H1 (cell line): Measurements from ENCODE around the gene WNT9A. TPM values are rescaled to one million over a fixed set of nuclear protein-coding genes. Genes with fewer than 3 reads are reported as not detected.

Experiments
- CTCF ChIA-PET: fragments of 300-600 bp; sonication (Branson Sonifier 250); formaldehyde crosslinking; loops from one replicate; lab custom pipeline; 2021; ENCODE audit not compliant: partially characterized antibody; lab: Charles Lee
- POLR2A ChIA-PET: fragments of 300-600 bp; sonication (Branson Sonifier 250); formaldehyde crosslinking; loops from one replicate; lab custom pipeline; 2021; ENCODE audit warnings: inconsistent platforms; ENCODE audit not compliant: partially characterized antibody; lab: Charles Lee
- DNase-seq, 2 experiments: peaks; one replicate each; pipeline versions ENCODE4 v3.0.0 to v3.0.0-alpha.2; 2010 to 2022; ENCODE audit warnings: low spot score in 2 of 2, low read depth in 1 of 2, mixed read lengths in 1 of 2
- FAIRE-seq: peaks from 2 replicates; lab custom pipeline; 2011; peaks lifted over from hg19 to GRCh38; lab: Jason Lieb, UNC
- H2AFZ ChIP-seq: 2 replicates; pipeline ENCODE4 v1.8.1; 2012; ENCODE audit warnings: low read length, inconsistent platforms
- H2AK5ac ChIP-seq: 2 replicates; pipeline ENCODE4 v1.6.1; 2013; ENCODE audit warnings: low read depth, low read length
- H2BK120ac ChIP-seq: replicated peaks from 2 replicates; pipeline ENCODE3; 2013; ENCODE audit warnings: low read depth, low read length, inconsistent platforms
- H2BK12ac ChIP-seq: 2 replicates; pipeline ENCODE4 v1.6.1; 2013; ENCODE audit warnings: low read depth, low read length
- H2BK15ac ChIP-seq: 2 replicates; pipeline ENCODE4 v1.6.1; 2013; ENCODE audit warnings: low read length
- H2BK20ac ChIP-seq: 2 replicates; pipeline ENCODE4 v1.6.1; 2013; ENCODE audit warnings: low read length
- H2BK5ac ChIP-seq: 2 replicates; pipeline ENCODE4 v1.6.1; 2013; ENCODE audit warnings: low read depth, low read length
- H3K14ac ChIP-seq: 2 replicates; pipeline ENCODE4 v1.6.1; 2013; ENCODE audit warnings: inconsistent platforms; ENCODE audit not compliant: insufficient read length
- H3K18ac ChIP-seq: 2 replicates; pipeline ENCODE4 v1.6.1; 2013; ENCODE audit warnings: low read length; ENCODE audit errors: extremely low read depth
- H3K23ac ChIP-seq: 2 replicates; pipeline ENCODE4 v1.6.1; 2013; ENCODE audit warnings: inconsistent platforms; ENCODE audit not compliant: insufficient read length
- H3K23me2 ChIP-seq: 2 replicates; pipeline ENCODE4 v1.6.1; 2013; ENCODE audit warnings: low read depth, low read length
- H3K27ac ChIP-seq: 2 replicates; pipeline ENCODE4 v1.6.1; 2011; ENCODE audit warnings: low read depth, low read length, inconsistent platforms
- H3K27me3 ChIP-seq, 4 experiments: replicated peaks in 1 of 4; 1 replicate in 1 of 4; 2 replicates in 3 of 4; pipeline versions ENCODE4 v1.6.1 to v1.8.1; 2011 to 2013; ENCODE audit warnings: low read length in 3 of 4, mild to moderate bottlenecking in 3 of 4, inconsistent platforms in 2 of 4, mixed read lengths in 2 of 4, moderate library complexity in 1 of 4; ENCODE audit not compliant: control insufficient read depth in 3 of 4, insufficient read depth in 3 of 4; ENCODE audit errors: extremely low read depth in 1 of 4
- H3K36me3 ChIP-seq, 4 experiments: 2 replicates each; pipeline versions ENCODE4 v1.6.1 to v1.8.1; 2011 to 2013; ENCODE audit warnings: mild to moderate bottlenecking in 4 of 4, low read length in 3 of 4, moderate library complexity in 2 of 4, control low read depth in 1 of 4, inconsistent platforms in 1 of 4; ENCODE audit not compliant: insufficient read depth in 4 of 4, control insufficient read depth in 2 of 4
- H3K4ac ChIP-seq: replicated peaks from 2 replicates; pipeline ENCODE3; 2013; ENCODE audit warnings: low read length, low read depth, mixed read lengths, inconsistent platforms; ENCODE audit not compliant: insufficient read length
- H3K4me1 ChIP-seq, 4 experiments: replicated peaks in 1 of 4; 1 replicate in 1 of 4; 2 replicates in 3 of 4; pipeline versions ENCODE4 v1.6.1 to v1.8.1; 2011 to 2013; ENCODE audit warnings: low read length in 3 of 4, inconsistent platforms in 2 of 4, mixed read lengths in 1 of 4; ENCODE audit not compliant: insufficient read depth in 4 of 4, control insufficient read depth in 3 of 4
- H3K4me2 ChIP-seq, 2 experiments: 2 replicates each; pipeline versions ENCODE4 v1.6.1 to v1.8.1; 2011 to 2013; ENCODE audit warnings: low read depth in 2 of 2, low read length in 2 of 2, control low read depth in 1 of 2, inconsistent platforms in 1 of 2, mild to moderate bottlenecking in 1 of 2; ENCODE audit not compliant: insufficient read depth in 1 of 2
- H3K4me3 ChIP-seq, 4 experiments: fragments of 200-600, 300-600 bp in 1 of 4; sonication (generic), shearing (Covaris generic), sonication (Bioruptor Twin) in 1 of 4; 2 replicates each; pipeline versions ENCODE4 v1.5.1 to v1.8.1; 2011 to 2016; ENCODE audit warnings: low read length in 4 of 4, low read depth in 3 of 4, control low read depth in 2 of 4, inconsistent platforms in 2 of 4, mild to moderate bottlenecking in 2 of 4, mixed read lengths in 1 of 4, moderate library complexity in 1 of 4; ENCODE audit not compliant: insufficient read depth in 2 of 4; ENCODE audit errors: extremely low read depth in 1 of 4
- H3K56ac ChIP-seq: replicated peaks from 2 replicates; pipeline ENCODE3; 2013; ENCODE audit warnings: low read depth, mild to moderate bottlenecking, mixed read lengths, low read length, inconsistent platforms; ENCODE audit not compliant: insufficient read length
- H3K79me1 ChIP-seq: 2 replicates; pipeline ENCODE4 v1.6.1; 2013; ENCODE audit warnings: low read depth, low read length, control low read depth
- H3K79me2 ChIP-seq, 2 experiments: 2 replicates each; pipeline versions ENCODE4 v1.6.1 to v1.8.1; 2012 to 2013; ENCODE audit warnings: low read length in 2 of 2, mild to moderate bottlenecking in 2 of 2, inconsistent platforms in 1 of 2; ENCODE audit not compliant: insufficient read depth in 2 of 2, control insufficient read depth in 1 of 2
- H3K9ac ChIP-seq, 4 experiments: replicated peaks in 1 of 4; 1 replicate in 1 of 4; 2 replicates in 3 of 4; pipeline versions ENCODE4 v1.6.1 to v1.8.1; 2011 to 2013; ENCODE audit warnings: low read depth in 3 of 4, low read length in 3 of 4, control low read depth in 2 of 4, mild to moderate bottlenecking in 2 of 4, moderate library complexity in 2 of 4, inconsistent platforms in 1 of 4; ENCODE audit errors: extremely low read depth in 1 of 4
- H3K9me3 ChIP-seq, 2 experiments: 2 replicates each; pipeline versions ENCODE4 v1.6.1 to v1.8.1; 2012 to 2013; ENCODE audit warnings: mild to moderate bottlenecking in 2 of 2, moderate library complexity in 2 of 2, control low read depth in 1 of 2, inconsistent platforms in 1 of 2, low read depth in 1 of 2, low read length in 1 of 2, mixed read lengths in 1 of 2; ENCODE audit not compliant: insufficient read depth in 2 of 2
- H4K20me1 ChIP-seq, 2 experiments: replicated peaks in 1 of 2; 2 replicates each; pipeline versions ENCODE3 to v1.8.1; 2011 to 2013; ENCODE audit warnings: inconsistent platforms in 2 of 2, low read length in 2 of 2, mild to moderate bottlenecking in 1 of 2; ENCODE audit not compliant: insufficient read depth in 2 of 2, control insufficient read depth in 1 of 2
- H4K5ac ChIP-seq: 2 replicates; pipeline ENCODE4 v1.6.1; 2013; ENCODE audit warnings: low read length, low read depth, mixed read lengths, inconsistent platforms; ENCODE audit not compliant: insufficient read length
- H4K8ac ChIP-seq: 2 replicates; pipeline ENCODE4 v1.8.0; 2013; ENCODE audit warnings: mild to moderate bottlenecking, moderate library complexity, low read length, inconsistent platforms; ENCODE audit not compliant: insufficient read depth; ENCODE audit errors: extremely low read depth
- H4K91ac ChIP-seq: replicated peaks from 2 replicates; pipeline ENCODE3; 2013; ENCODE audit warnings: low read length, mixed read lengths, inconsistent platforms; ENCODE audit not compliant: insufficient read length
- KDM5A ChIP-seq: fragments of 200-600 bp; IDR thresholded peaks from 2 replicates; pipeline ENCODE4 v1.7.1; 2012; ENCODE audit warnings: mild to moderate bottlenecking, low read length, inconsistent platforms, mixed read lengths
- WGBS, 2 experiments: shearing (Covaris generic) in 1 of 2; methylation state at CpG; one replicate each; pipeline versions ENCODE4 v1.1.6 to v1.1.7; 2013 to 2015; ENCODE audit warnings: low lambda C conversion rate in 2 of 2, mixed read lengths in 2 of 2, inconsistent platforms in 1 of 2, low coverage in 1 of 2, missing lambda C conversion rate in 1 of 2; ENCODE audit not compliant: insufficient replicate concordance in 2 of 2, insufficient coverage in 1 of 2, insufficient read length in 1 of 2; ENCODE audit errors: extremely low coverage in 1 of 2, missing lambda C conversion rate in 1 of 2; 5-methylcytosine and 5-hydroxymethylcytosine counted together
- polyA plus RNA-seq, 7 experiments: library from polyadenylated mRNA; depleted of rRNA in 3 of 7; stranded (reverse) in 5 of 7; unstranded in 2 of 7; fragments of >200 nt in 5 of 7; fragments of 200-250 nt in 2 of 7; gene quantifications; 1 replicate in 5 of 7; 2 replicates in 1 of 7; 4 replicates in 1 of 7; pipeline versions ENCODE4 v1.2.1 to v1.2.3, GENCODE V29; 2011 to 2013; ENCODE audit warnings: missing spikeins in 2 of 7, mixed read lengths in 2 of 7
- total RNA-seq: library from RNA; stranded (reverse); fragmentation: NEBNext Ultra II Directional; extraction: Animal tissue kit (Norgen Biotek cat#: 25700); gene quantifications from 2 replicates; pipeline ENCODE4 v1.2.1, GENCODE V29; 2021

Gene WNT9A
- total and polyA plus RNA-seq, 2 of the 8 experiments (the other 6 are each of a cell fraction or from before 2014, with no cell fraction given): 1.1 to 1.5 TPM

DNA sequence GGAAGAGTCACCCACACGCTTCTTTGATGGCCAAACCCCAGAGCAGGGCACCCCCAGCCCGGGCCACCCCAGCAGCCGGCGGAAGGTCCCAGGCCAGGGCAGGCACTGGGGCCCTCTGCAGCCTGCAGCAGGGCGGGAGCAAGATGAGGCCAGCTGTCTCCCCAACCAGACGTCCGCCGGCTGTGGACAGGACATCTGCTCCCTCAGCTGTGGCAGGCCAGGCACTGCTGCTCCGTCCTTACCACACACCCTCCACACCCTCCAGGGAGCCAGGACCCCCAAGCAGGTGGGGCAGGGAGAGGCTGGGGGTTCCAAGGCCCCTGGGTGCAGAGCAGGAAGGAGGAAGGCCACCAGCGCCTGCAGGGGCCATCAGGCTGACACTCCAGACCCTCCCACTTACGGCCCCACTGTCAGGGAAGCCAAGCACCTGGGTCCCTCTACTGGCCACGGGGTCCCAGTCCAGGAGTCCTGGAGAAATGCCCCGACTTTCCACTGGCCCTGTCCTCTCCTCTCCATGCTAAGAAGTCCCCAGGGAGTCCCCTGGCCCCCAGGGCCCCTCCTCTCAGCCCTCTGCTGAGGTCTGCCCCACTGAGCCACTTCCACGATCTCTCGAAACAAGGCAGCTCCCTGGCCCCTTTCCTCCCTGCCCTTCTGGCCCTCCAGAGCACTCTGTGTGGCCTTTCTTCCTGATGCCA lies 5.6 kb downstream of the WNT9A start:
- no peak overlapping the region for H4K8ac ChIP-seq
- no peak overlapping the region for H2BK12ac ChIP-seq
- H3K56ac ChIP-seq: no peak overlapping the region
- no peaks in the 10 kb centered on the region for H3K36me3 ChIP-seq
- no peak overlapping the region for H3K14ac ChIP-seq
- no peak overlapping the region for H4K5ac ChIP-seq
- DNase-seq (no peak), FAIRE-seq (no peak)
- CTCF ChIA-PET: interaction anchor here (0.9 to 3.4 kb wide), 10 partner anchors 11 to 212 kb away, joined by 3 to 16 read pairs (median 5); no protein-coding TSS in a partner anchor
- no peaks in the 10 kb centered on the region; a peak in 1 of 7 replicates for H3K27me3 ChIP-seq
- peaks cover 0 to 13% (median 7%) of the 10 kb centered on the region in 4 experiments; a peak in 5 of 7 replicates for H3K4me1 ChIP-seq
- no peaks in the 10 kb centered on the region for H3K79me2 ChIP-seq
- no peak overlapping the region for H2BK120ac ChIP-seq
- WGBS, 2 experiments: 85% methylated on average over 13 of the region's 15 CpGs; no CpG with 5 or more reads in 1 of the 2 experiments
- H3K23ac ChIP-seq: no peak overlapping the region
- no peak overlapping the region for H2AK5ac ChIP-seq
- no peak overlapping the region for H3K4me3 ChIP-seq
- peaks cover 8% of the 10 kb centered on the region for H3K23me2 ChIP-seq
- H2BK15ac ChIP-seq: no peak overlapping the region
- no peak overlapping the region for H2BK20ac ChIP-seq
- peak overlapping the region; percentile 60; the same call in 1 of the 2 replicates for H3K18ac ChIP-seq
- H3K9ac ChIP-seq: no peak overlapping the region
- no peak overlapping the region for H3K4ac ChIP-seq
- no peak overlapping the region for H4K91ac ChIP-seq
- POLR2A ChIA-PET: no interaction called here
- no peak overlapping the region for H3K4me2 ChIP-seq
- no peak overlapping the region for H2BK5ac ChIP-seq
- H3K27ac ChIP-seq: no peak overlapping the region
- H3K9me3 ChIP-seq: no peaks in the 10 kb centered on the region
- peaks cover 0 to 11% of the 10 kb centered on the region in 2 experiments for H4K20me1 ChIP-seq
- no peak overlapping the region for H2AFZ ChIP-seq
- H3K79me1 ChIP-seq: 0 out of 2 replicates have a peak, but pooled peaks cover 2% of the 10 kb centered on the region
- no peak for TF ChIP-seq KDM5A
